DMS53 (cell line): Measurements from ENCODE around the gene TENM4.
"Not testable (repeated sequence)": the region's sequence is repeated elsewhere in the genome, so short reads cannot be mapped to it uniquely, and the experiment has no call there.

ENCODE experiments used
- DNase-seq: peaks from one replicate; lab custom pipeline; 2025; lab: John Stamatoyannopoulos, UW

TENM4 gene

DNA sequence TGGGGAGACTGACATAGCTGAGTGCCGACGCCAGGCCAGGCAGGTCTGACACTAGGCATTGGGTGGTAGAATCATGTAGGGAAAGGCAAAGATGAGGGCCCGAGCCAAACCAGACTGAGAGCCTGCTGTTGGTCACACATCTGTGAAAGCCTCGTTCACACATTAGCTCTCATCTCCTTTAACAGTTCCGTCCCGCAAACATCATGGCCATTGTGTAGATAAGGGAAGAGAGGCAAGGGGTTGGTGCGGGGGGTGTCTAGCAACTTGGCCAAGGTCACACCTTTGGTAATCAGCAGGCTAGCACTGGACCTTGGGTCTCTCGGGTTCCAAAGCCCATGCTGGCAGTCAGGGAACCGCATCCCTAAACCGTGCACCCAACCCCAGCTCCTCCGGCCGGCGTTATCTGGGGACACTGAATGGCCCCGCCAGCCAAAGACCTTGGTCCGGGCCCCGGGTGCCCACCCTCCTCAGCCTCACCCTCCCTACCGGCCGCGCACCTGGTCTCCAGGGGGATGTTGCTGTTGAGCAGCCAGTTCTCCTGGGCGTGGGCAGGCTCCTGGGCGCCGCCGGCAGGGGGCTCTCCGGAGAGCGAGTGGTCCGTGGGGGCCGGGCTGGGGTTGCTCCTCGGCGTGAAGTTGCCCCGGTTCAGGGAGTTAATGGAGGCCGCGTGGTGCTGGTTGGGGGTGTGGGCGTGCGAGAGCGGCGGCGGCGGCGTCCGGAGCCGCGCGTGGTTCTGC lies 537.9 kb downstream of the TENM4 start:
- no peak for DNase-seq

DNA sequence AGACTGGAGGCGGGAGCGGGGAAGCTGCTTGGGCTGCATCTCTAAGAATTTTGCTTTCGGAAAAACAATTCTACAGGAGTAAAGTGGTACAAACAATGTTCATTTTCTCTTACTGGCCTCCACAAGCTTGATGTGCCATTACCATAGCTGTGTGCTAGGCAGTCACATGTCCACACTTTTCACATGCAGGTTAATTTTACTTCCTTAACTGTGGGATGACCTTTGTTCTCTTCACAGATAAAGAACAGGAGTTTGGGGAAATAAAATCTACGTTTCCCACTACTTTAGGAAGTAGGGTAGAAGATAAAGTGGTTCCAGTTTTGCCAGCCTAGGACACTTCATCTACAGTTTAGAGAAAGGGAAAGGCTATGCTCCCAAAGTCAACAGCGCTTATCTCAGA lies 539.0 kb downstream of the TENM4 start:
- DNase-seq = no peak

DNA sequence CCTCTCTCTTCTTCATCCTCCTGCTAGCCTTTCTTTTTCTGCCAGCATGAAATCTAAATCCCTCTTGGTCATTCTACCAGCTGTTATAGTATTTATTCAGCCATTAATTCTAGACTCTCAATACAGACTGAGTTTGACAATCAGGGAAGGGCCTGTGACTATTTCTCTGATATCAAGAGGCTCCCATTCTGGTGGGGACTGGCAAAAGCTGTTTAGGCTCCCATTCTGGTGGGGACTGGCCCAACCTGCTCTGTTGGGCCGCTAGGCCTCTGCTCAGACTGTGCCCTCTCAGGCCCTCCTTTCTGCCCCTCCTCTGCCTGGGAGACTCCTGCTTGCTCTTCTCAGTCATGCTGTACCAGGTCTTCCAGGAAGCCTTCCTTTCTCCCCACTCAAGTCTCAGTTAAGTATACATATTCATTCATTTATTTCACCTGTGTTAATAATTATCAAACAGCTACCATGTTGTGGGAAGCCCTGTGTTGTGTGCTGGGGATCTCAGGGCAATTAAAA lies 542.5 kb downstream of the TENM4 start:
- peak; percentile 50 for DNase-seq

DNA sequence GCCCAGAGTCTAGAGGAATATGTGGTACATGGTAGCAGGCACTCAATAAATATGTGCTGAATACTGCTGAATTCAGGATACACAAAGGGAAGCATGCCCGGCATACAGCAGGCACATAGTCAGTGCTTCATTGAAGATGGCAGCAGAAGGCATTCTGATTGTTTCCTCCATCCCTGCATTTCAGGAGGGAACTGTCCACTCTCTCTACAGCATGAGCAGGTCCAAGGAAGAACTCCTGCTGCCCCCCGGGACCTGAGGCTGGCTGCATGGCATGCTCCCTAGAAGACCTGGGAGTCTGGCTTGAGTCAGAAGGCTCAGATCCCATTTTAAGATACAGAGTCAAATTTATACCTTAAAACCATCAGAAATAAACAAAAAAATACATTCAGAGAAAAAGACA lies 546.8 kb downstream of the TENM4 start:
- no peak for DNase-seq

DNA sequence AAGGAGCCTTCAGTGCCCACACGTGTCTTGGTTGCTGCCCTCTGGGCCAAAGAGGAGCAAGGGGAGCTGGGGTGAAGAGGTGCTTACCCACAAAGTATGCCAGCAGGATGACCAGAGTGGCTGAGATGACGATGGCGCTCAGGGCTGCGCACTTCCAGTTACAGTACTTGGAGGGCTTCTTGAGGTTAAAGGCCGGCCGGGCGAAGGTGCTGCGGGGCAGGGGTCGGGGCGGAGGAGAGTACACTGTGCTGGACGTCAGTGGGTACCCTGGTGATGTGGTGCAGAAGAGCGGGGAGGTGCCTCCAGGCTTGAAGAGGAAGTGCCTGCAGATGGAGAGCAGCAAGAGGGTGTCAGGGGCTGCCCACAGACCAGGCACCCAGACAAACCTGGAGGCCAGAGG lies 551.1 kb downstream of the TENM4 start:
- DNase-seq = no peak

DNA sequence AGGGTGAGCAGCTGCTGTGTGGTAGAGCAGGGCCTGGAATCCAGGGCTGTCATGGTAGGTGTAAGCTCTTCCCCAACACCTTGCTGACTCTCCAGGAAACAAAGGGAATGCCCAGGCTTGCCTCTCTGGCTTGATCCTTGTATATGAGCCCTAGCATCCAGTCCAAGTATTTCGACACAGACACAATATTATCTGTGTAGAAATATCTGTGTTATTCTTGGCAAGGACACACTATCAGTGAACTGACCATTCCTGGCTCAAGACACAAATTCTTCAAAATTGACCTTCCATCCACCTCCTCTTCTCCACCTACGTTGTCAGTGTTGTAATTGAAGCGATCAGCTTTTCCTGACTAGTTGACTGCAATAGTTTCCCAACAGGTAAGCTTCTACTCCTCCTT lies 554.2 kb downstream of the TENM4 start:
- DNase-seq = no peak

DNA sequence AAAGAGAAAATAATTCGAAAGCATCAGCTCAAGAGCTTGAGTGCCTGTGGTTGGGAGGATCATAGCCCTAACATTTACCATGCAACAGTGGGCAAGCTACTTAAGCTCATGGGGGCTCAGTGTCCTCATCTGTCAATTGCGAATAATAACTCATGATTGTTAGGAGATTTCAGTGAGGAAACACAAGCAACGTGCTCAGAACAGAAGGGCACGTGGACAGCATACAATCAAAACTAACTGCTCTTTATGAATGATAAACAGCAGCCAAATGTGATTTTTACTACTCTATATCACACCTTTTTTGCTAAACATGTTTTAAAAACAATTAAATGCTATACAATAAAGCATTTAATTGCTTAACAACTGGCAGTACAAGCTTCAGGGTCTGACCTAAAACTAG lies 556.1 kb downstream of the TENM4 start:
- no peak for DNase-seq

DNA sequence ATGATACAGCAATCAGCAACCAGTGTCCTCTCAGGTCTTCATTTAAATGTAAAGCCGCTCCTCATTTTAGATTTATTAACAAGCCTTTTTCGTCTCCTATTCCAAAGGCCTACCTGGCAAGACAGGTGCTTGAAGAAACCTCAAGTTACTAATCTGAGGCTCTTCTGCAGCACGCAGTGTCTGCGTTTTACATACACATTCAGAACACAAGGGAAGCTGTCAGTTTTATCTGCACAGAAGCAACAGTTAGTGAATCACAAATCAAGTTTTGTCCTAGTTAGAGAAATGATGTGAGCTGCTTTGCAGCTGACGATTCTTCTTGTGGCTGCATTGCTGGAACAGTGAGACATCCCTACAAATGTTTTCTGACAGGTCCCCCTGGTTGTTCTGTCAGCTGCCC lies 557.3 kb downstream of the TENM4 start:
- DNase-seq = no peak

DNA sequence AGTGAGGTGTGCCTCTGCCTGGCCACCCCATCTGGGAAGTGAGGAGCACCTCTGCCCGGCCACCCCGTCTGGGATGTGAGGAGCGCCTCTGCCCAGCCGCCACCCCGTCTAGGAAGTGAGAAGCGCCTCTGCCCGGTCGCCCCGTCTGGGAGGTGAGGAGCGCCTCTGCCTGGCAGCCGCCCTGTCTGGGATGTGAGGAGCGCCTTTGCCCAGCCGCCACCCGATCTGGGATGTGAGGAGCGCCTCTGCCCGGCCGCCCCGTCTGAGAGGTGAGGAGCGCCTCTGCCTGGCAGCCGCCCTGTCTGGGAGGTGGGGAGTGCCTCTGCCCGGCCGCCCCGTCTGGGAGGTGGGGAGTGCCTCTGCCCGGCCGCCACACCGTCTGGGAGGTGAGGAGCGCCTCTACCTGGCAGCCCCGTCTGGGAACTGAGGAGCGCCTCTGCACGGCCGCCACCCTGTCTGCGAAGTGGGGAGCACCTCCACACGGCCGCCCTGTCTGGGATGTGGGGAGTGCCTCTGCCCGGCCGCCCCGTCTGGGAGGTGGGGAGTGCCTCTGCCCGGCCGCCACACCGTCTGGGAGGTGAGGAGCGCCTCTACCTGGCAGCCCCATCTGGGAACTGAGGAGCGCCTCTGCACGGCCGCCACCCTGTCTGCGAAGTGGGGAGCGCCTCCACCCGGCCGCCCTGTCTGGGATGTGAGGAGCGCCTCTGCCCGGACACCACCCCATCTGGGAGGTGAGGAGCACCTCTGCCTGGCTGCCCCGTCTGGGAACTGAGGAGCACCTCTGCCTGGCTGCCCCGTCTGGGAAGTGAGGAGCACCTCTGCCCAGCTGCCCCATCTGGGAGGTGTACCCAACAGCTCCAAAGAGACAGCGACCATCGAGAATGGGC lies 561.5 kb downstream of the TENM4 start:
- not testable (repeated sequence) for DNase-seq

DNA sequence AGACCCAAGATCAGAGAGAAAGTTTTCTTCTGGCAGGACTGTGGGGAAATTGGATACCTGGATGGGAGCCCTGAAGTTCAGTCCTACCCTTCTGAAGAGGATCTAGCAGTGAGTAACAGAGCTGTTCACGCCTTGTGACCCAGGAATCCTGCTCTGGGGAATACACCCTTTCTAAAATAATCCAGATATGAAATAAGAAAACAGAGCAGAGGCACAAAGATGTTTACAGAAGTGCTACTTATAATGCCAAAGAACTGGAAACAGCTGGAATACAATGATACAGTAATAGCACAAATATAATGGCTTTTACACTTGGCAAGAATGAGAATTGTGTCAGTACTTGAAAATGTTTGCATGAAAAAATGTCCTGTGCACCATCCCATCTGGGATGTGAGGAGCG lies 562.2 kb downstream of the TENM4 start:
- DNase-seq = no peak

DNA sequence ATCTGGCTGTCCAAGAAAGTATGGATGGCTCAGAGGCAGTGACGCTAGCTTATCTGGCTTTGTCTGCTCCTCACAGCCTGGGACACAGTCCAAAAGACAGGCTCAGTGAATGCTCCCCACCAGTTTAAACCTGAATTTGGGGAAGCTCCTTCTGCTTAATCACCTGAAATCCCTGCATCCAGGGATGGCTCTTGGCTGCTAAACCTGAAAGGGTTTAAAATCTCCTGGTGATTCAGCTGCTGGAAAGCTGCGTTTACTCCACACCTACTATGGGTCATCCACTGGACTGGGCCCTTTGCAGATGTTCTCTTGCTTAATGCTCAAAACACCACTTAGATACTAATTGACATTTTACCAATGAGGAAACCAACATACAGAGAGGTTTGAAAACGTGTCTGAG lies 564.2 kb downstream of the TENM4 start:
- no peak for DNase-seq

DNA sequence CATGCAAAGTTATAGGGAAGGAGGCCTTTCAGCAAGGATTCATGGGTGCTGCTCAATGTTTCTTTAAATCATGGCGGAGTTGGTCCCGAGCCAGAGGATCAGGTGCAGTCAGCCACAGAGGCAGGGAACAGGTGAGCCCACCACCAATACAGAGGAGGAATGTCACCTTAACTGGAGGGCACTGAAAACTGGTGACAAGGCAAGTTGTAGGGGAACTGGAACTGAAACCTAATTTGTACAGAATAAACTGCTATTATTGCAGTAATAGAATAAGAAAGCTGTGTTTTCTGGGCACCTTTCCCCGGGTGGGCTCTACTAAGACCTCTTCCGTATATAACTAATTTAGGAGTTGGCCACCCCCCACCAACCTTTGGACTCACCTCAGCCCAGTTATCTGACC lies 570.2 kb downstream of the TENM4 start:
- no peak for DNase-seq

DNA sequence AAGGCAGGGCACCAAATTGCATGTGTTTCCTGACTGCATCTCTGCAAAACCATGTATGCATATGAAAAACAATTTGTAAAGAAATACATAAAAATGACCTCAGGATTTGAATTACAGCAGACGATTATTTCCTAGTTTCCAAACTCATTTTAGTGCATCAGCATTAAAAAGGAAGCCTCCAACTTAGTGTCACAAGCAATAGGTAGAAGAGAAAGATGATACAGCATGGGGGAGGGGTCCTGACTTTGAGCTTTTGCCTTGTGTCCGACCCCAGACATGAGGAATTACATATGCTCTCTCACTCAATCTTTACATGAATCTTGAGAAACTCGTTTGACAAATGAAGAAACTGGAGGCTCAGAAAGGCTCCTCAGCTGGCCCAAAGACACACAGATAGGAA lies 571.5 kb downstream of the TENM4 start:
- DNase-seq = no peak

DNA sequence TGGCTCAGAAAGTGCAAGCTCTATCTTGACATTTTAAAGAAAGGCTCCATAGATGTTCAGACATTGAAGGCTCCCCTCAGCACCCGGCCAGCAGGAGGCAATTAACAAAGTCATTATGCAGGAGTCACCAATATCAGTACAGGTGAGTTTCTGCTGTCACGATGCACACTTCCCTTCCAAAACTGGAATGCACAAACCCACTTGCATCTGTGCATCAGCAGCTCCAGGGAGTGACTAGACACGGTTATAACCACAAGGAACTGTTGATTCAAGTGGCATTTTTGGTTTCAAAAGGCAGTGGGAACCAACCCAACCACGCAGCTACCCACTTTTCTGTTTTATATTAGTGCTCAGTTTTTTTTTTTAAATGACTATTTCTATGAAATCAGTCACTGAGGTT lies 572.3 kb downstream of the TENM4 start:
- DNase-seq = no peak

DNA sequence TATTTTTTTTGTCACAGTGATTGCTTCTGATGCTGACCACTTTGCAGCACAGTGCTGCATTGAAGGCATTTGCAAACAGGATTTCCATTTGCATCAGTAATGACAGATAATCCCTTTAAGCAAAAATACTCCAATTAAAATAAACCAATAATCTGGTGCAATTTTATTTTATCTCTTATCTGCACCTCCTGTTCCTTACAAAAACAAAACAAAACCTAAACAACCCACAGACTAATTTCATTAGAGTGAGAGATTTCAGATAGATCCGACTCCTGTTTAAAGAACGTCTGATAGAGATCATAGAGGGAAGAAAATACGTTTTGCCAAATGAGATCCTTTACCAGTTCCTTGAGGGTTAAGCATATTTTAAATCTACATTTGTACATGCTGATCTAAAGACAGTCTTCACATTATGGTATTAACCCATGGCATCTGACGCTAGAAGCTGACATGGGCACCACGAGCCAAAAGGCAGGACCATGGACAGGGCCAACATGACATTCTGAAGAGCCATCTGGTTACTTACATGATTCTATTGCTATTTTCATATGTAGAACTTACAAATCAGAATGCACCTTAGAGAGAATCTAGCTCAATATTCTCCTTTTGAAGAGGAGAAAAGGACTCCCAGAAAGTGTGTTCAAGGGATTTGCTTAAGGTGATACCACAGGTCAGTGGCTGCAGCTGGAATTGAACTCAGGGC lies 580.0 kb downstream of the TENM4 start:
- DNase-seq = peak; percentile 32

DNA sequence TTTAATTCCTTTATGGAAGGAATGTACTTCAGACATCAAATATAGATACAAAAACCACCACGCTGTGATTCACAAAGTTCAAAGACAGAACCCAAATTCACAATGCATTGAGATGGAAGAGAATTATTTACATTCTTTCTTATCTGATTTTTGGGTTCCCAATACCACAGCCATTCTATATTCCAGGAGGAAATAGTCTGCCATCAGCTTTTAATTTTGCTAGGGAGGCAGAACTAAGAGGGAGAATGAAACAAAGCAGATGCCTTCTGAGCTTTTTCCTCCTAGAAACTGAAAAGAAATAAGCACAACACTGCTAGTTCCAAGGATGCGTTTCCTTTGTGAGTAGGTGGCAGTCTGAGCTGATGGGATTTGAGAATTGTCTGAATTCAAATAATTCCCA lies 583.1 kb downstream of the TENM4 start:
- DNase-seq = no peak

DNA sequence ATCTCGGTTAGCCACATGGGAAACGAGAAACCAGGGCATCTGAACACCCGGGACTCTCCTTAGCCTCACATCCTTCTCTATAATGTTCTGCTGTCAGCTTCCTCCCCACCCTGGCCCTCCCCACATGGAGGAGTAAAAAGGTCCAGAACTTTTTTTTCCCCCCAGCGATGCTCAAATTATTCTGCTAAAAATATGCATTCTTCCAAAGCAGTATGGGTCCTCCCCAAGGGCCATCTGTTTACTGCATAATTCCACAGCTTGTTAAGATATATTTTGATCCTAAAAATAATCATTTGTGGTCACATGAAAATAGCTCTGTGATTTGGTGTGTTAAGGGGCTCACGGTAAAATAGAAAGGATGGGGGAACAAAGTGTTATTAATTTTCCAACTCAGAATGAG lies 584.6 kb downstream of the TENM4 start:
- DNase-seq = no peak

DNA sequence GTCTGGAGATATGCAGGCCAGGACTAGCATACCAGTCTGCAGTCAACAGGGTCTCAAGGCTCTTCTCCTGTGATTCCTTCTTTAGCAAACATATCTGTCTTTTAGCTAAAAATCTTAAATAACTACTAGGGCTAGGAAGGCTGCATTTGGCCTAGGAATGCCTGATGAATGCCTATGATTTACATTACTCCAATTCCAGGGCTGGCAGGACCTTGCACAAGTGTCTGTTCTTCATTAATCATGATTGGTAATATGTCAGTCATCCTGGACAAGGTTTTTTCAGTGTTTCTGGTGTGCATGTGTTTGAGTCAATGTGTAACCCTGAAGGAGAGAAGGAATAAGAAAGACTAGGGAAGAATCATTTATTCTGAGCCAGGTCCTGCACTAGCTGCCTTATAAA lies 585.7 kb downstream of the TENM4 start:
- no peak for DNase-seq

DNA sequence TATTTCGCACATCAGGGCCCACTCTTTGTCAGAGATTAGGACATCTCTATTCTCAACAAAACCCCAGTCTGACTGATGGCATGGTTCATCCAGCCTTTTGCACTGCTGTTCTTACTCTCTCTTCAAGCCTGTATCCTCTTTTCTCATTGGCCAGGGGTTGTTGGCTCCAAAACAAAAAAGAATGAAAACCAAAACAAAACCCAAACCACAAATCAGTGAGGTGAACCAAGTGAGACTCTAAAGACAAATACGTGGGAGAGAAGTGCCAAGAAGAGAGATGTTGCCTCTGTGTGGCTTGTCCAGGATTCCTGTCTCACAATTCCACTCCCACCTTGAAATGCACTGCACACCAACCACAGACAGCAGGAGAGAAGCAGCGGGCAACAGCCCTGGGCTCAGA lies 587.3 kb downstream of the TENM4 start:
- no peak for DNase-seq

DNA sequence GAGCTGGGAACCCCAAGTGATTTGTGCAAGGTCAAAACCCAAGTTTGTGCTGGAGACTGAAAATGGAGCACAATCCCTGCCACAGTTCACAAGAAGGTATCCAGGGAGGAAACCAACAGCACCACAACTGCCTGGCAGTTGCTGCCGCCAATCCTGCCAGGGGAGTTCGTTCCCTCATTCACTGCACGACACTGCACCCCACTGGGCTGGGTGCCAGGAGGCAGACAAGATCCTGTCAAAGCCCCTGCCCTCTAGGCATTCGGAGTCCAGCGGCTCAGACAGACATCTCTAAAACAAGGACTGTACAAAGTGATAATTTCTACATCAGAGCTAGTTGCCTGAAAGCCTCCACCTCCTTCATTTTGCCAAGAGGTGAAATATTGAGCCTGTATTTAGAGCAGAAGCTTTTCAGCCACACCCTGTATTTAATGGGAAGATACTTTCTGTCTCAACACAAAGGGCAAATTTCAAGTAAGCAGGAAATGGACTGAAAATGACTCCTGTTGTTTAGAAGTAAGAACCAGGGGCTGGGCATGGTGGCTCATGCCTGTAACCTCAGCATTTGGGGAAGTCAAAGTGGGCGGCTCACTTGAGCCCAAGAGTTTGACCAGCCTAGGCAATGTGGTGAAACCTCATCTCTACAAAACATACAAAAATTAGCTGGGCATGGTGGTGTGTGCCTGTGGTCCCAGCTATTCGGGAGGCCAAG lies 588.8 kb downstream of the TENM4 start:
- no peak for DNase-seq

DNA sequence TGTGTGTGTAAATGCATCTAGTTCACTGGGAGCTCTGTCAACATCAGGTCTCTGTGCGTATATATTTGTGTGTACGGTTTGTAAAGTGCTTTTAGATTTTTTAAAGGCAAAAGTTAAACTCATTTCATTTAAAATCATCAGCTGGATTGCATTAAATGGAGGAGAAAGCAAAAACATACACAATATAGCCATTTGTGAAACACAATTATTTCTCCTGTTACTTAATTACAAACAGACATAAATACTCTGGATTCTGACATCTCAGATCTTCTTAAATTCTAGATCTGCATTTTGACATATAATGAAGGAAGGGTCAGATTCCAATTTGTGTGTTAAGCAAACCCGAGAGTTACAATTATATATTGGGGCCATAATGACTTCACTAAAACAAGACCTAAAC lies 590.8 kb downstream of the TENM4 start:
- DNase-seq = no peak

DNA sequence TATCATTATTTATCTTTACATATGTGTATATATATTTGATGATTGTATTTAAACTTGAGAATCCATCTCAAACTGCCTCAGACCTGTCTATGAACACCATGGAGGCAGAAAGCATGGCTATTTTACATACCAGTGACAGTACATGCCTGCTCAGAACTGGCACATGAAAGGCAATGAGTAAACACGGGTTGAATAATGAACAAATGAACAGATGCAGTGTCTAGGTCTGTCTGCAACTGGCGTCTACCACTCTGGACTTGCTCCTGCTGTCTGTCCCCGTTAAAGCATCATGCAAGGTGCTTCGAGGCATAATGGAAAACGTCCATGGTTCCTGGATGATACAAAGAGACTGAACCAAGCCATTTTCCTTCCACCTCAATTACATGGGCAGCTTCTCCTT lies 594.6 kb downstream of the TENM4 start:
- no peak for DNase-seq
